HS-5 (cell line): ENCODE measurements around the gene ZNF521.
"Not testable (repeated sequence)": the region's sequence is repeated elsewhere in the genome, so short reads cannot be mapped to it uniquely, and the experiment has no call there.

Experiments
- DNase-seq: peaks from one replicate; pipeline ENCODE4 v3.0.0-alpha.2; 2012; ENCODE audit warnings: low read depth

Gene ZNF521

DNA sequence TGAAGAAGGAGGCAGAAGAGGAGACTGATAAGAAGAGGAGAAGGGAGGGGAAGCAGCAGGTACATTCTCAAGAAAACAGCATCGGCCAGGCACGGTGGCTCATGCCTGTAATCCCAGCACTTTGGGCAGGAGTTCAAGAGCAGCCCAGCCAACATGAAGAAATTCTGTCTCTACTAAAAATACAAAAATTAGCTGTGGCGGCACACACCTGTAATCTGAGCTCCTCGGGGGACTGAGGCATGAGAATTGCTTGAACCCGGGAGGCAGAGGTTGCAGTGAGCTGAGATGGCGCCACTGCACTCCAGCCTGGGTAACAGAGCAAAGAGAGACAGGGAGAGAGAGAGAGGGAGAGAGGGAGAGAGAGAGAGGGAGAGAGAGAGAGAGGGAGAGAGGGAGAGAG, 318.8 kb downstream of the ZNF521 start:
- DNase-seq = not testable (repeated sequence)

DNA sequence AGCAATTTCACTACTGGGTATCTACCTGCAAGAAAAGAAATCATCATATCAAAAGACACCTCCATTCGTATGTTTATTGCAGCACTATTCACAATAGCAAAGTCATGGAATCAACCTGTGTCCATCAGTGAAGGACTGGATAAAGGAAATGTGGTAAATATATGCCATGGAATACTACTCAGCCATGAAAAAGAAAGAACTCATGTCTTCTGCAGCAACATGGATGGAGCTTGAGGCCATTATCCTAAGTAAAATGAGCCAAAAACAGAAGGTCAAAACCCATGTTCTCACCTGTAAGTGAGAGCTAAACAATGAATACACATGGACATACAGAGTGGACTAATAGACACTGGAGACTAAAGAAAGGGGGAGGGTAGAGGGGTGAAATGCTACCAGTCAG, 322.2 kb downstream of the ZNF521 start:
- DNase-seq = no peak

DNA sequence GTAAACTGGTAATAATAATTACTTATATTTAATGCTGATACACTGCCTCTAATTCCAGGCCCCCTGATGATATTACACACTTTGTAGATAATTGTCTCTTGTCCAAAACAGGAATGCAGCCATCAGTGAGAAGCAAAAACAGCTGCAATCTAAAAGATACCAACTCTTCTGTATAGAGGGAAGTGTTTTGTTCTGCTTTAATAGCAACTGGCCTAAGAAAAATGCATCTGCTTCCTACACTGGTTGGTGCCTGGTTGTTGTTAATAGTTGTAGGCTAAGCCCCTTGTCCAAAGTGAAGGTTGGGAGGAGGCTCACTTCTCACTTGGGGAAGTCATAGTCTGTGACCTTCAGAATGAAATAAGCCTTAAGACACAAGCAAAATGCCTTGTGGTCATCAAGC, 332.0 kb downstream of the ZNF521 start:
- no peak for DNase-seq

DNA sequence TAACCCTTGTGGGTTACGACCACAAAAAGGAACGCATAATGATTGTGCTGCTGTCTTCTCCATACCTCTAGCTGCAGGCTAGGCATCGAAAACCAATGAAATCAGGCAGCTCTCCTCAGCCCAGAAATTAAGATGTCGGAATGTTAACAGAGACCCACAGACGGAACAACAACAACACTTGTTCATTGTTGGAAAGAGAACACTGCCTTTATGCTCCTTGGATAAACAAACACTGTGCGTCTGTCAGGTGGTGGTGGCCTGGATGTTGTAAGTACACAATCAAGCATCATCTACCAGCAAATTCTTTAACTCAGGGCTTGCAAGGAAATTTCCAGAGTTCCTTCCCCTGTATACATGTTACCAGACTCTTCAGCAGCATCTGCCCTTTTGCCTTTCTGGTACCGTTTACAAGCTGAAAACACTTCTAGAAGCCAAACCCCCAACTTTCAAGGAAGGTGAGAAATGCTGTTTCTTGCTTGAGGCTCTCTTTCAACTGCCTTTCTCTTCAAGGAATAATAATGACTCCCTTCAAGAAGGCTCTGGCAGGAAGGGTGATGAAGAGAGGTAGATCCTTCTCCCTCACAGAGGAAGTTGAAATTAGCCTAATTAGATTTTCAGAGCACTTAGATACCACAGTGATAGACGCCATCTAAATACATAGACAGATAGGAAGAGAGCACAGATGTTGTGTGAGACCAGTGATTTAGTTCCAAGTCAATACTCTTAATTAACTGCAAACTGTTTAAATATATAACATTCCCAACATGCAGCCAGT, 332.7 kb downstream of the ZNF521 start:
- no peak for DNase-seq

DNA sequence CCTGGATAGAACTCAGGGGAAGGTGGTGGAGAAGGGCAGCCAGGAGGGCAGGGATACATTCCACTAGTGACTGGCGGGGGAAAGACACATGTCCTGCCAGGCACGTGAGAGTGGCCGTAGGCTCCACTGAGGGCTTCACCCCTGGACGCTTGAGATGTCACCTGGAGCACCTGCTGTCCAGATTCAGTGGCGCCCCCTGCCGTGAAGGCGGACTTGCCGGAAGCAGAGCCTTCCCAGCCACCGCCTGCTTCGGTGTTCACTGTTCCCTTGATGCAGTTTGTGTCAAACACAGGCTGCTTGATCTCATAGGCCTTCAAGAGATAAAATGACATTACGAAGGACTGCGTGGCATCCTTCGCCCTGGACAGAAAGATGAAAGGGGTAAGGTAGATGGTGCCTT, 335.3 kb downstream of the ZNF521 start:
- no peak for DNase-seq

DNA sequence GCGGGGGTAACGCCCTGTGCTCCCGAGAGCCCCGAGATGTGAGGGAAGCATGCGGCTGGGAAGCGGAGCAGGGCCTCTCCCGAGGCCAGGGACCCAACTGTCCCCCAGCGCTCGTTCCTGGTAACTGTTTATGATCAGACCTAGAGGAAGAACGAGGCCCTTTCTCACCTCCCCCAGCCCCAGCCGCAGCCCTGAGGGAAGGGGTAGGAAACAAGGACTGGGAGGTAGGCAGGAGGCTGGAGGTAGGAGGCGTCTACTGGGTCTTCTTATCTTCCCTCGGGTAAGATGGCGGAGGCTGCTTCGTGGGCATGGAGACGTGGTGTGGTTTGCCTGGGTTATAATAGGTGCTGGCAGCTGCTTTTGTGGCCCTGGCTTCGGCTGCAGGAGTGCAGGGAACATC, 335.8 kb downstream of the ZNF521 start:
- no peak for DNase-seq
